Caco-2 (cell line): ENCODE results near the gene TMPRSS3. TPM values are rescaled to one million over a fixed set of nuclear protein-coding genes. Genes with fewer than 3 reads are reported as not detected.

Source experiments
- BruUV-seq: library from RNA; stranded (reverse); fragments of 400-500 nt; replicated peaks from 2 replicates; lab custom pipeline; 2021; lab: Mats Ljungman, UMichigan
- CTCF ChIA-PET: fragments of 300-600 bp; sonication (Branson Sonifier 250); formaldehyde crosslinking; loops from one replicate; lab custom pipeline; 2022; ENCODE audit warnings: antibody characterized with exemption; lab: Charles Lee
- POLR2A ChIA-PET: fragments of 300-600 bp; sonication (Branson Sonifier 250); formaldehyde crosslinking; loops from one replicate; lab custom pipeline; 2022; ENCODE audit warnings: antibody characterized with exemption; lab: Charles Lee
- DNase-seq, 2 experiments: peaks; one replicate each; pipeline versions ENCODE4 v3.0.0 to v3.0.0-alpha.2; 2020 to 2022
- H3K27me3 ChIP-seq: replicated peaks from 2 replicates; pipeline ENCODE4 v1.6.0; 2011; ENCODE audit warnings: low read length; ENCODE audit not compliant: control insufficient read depth, insufficient read depth
- H3K36me3 ChIP-seq: 2 replicates; pipeline ENCODE4 v1.5.1; 2011; ENCODE audit warnings: low read length; ENCODE audit not compliant: control insufficient read depth, insufficient read depth
- H3K4me1 ChIP-seq: fragments of 250-450 bp; sonication (Bioruptor Pico); 2 replicates; pipeline ENCODE4 v1.5.1; 2020; ENCODE audit warnings: mild to moderate bottlenecking
- H3K4me3 ChIP-seq: 2 replicates; pipeline ENCODE4 v1.5.1; 2011; ENCODE audit warnings: low read depth, mild to moderate bottlenecking, control low read depth, low read length
- H3K9me3 ChIP-seq: fragments of 250-450 bp; sonication (Bioruptor Pico); 2 replicates; pipeline ENCODE4 v1.5.1; 2020; ENCODE audit warnings: mild to moderate bottlenecking, moderate library complexity
- H3K27ac Mint-ChIP-seq: one replicate; pipeline ENCODE4 v1.8.0; 2022; ENCODE audit warnings: mixed read lengths; ENCODE audit not compliant: unreplicated experiment
- H3K27me3 Mint-ChIP-seq: one replicate; pipeline ENCODE4 v1.8.0; 2022; ENCODE audit warnings: mixed read lengths; ENCODE audit not compliant: insufficient read depth, unreplicated experiment
- H3K36me3 Mint-ChIP-seq: one replicate; pipeline ENCODE4 v1.8.0; 2022; ENCODE audit warnings: mild to moderate bottlenecking, mixed read lengths; ENCODE audit not compliant: insufficient read depth, unreplicated experiment
- H3K4me1 Mint-ChIP-seq: one replicate; pipeline ENCODE4 v1.8.0; 2022; ENCODE audit warnings: low read depth, mixed read lengths; ENCODE audit not compliant: unreplicated experiment
- H3K4me3 Mint-ChIP-seq: one replicate; pipeline ENCODE4 v1.8.0; 2022; ENCODE audit warnings: mild to moderate bottlenecking, moderate library complexity, mixed read lengths; ENCODE audit not compliant: unreplicated experiment
- H3K9me3 Mint-ChIP-seq: one replicate; pipeline ENCODE4 v1.8.0; 2022; ENCODE audit warnings: mixed read lengths; ENCODE audit not compliant: unreplicated experiment
- CTCF ChIP-seq, 2 experiments: fragments of 200-600 bp in 1 of 2; IDR thresholded peaks; 1 replicate in 1 of 2; 2 replicates in 1 of 2; pipeline versions ENCODE4 v1.5.1 to v1.8.0; 2011 to 2022; ENCODE audit warnings: antibody characterized with exemption in 1 of 2, control low read depth in 1 of 2, inconsistent platforms in 1 of 2, low read depth in 1 of 2, low read length in 1 of 2, mild to moderate bottlenecking in 1 of 2, moderate library complexity in 1 of 2; ENCODE audit not compliant: insufficient read depth in 1 of 2, severe bottlenecking in 1 of 2, unreplicated experiment in 1 of 2
- intact Hi-C: fragments of 100-400 bp; cut with micrococcal nuclease; formaldehyde crosslinking; loops from one replicate; pipeline ENCODE4 v1.10.0; 2022; ENCODE audit not compliant: unreplicated experiment
- total RNA-seq: library from RNA; stranded (reverse); gene quantifications from 2 replicates; pipeline ENCODE4 v1.2.3, GENCODE V29; 2022

TMPRSS3 gene
- total RNA-seq, 1 experiment from 2014 or later = not detected

GRCh38 chr21:42369821-42370220 lies 26.0 kb downstream of the TMPRSS3 start:
- no peaks in the 10 kb centered on the region for H3K9me3 Mint-ChIP-seq
- Histone ChIP-seq H3K4me1 (peaks cover 22% of the 10 kb centered on the region), H3K9me3 (no peaks in the 10 kb centered on the region), H3K4me3 (no peak overlapping the region), H3K36me3 (no peaks in the 10 kb centered on the region), H3K27me3 (no peaks in the 10 kb centered on the region)
- H3K27me3 Mint-ChIP-seq = no peaks in the 10 kb centered on the region
- H3K36me3 Mint-ChIP-seq = peaks cover 6% of the 10 kb centered on the region
- H3K4me3 Mint-ChIP-seq = no peak overlapping the region
- no peak overlapping the region for H3K27ac Mint-ChIP-seq
- peaks cover 33% of the 10 kb centered on the region for H3K4me1 Mint-ChIP-seq
- DNase-seq = no peak
- TF ChIP-seq CTCF (IDR thresholded peaks at IDR 0.05; ENCODE audit: insufficient read depth in 1 of 2, low read depth in 1 of 2, low read length in 1 of 2, severe bottlenecking in 1 of 2, unreplicated experiment in 1 of 2) = no peak
- intact Hi-C loops = loop anchor here (5.0 to 10.0 kb wide), 2 partner anchors 38 to 55 kb away; partner anchors contain the start of gene TFF3
- BruUV-seq = no TSS peak
- CTCF ChIA-PET = interaction anchor here (0.8 kb wide), 1 partner anchor 225 kb away, joined by 3 read pairs; no protein-coding TSS in a partner anchor
- POLR2A ChIA-PET = no interaction called here

DNA sequence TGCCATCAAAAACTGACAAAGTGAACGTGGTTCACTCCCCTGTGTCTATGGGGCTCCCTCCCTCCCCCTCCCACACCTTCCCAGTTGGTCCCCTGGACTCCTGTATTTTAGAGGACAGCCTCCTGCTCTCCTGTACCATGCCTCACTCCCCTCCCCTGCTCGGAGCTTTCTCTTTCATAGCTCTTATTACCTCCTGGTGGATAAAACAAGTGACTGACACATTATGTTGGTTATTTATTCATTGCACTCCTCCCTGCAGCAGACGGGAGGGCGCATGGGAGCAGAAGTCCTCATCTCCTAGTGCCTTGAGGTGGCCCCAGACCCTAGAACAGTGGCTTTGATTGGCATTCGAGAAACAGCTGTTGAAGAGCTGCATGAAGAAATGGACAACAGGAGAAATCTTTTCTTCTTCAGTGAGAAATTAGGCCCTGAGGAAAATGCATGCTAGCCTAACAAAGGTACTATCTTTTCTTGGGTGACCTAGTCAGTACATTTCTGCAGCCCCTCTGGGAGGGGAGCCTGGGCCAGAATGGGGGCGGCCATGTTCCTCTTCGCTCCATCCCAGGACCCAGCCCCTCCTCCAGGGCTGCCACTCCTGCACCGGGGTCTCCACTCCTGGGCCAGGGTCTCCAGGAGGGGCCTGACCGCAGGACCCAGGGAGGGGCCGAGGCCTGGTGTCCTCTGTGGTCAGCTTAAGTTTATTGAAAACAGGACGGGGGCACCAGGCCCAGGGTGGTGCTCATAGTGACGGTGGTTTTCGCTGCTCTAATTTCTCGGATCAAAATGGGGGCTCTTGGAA lies 28.3 kb downstream of the TMPRSS3 start:
- Histone ChIP-seq H3K4me1 (peaks cover 22% of the 10 kb centered on the region), H3K9me3 (no peaks in the 10 kb centered on the region), H3K27me3 (no peaks in the 10 kb centered on the region), H3K36me3 (no peaks in the 10 kb centered on the region), H3K4me3 (no peak overlapping the region)
- CTCF ChIA-PET = interaction anchor here (0.7 to 1.5 kb wide), 3 partner anchors 14 to 72 kb away, joined by 3 to 6 read pairs (median 3); no protein-coding TSS in a partner anchor
- POLR2A ChIA-PET = no interaction called here
- BruUV-seq = no TSS peak
- peaks cover 6% of the 10 kb centered on the region for H3K36me3 Mint-ChIP-seq
- peaks cover 41% of the 10 kb centered on the region for H3K4me1 Mint-ChIP-seq
- H3K27me3 Mint-ChIP-seq = no peaks in the 10 kb centered on the region
- H3K27ac Mint-ChIP-seq = peak overlapping the region; percentile 80
- no peaks in the 10 kb centered on the region for H3K9me3 Mint-ChIP-seq
- intact Hi-C loops = loop anchor here (5.0 to 10.0 kb wide), 2 partner anchors 35 to 53 kb away; partner anchors contain the start of gene TFF3
- DNase-seq = no peak
- no peak overlapping the region for H3K4me3 Mint-ChIP-seq
- no peak for TF ChIP-seq CTCF (IDR thresholded peaks at IDR 0.05; ENCODE audit: insufficient read depth in 1 of 2, low read depth in 1 of 2, low read length in 1 of 2, severe bottlenecking in 1 of 2, unreplicated experiment in 1 of 2)

DNA sequence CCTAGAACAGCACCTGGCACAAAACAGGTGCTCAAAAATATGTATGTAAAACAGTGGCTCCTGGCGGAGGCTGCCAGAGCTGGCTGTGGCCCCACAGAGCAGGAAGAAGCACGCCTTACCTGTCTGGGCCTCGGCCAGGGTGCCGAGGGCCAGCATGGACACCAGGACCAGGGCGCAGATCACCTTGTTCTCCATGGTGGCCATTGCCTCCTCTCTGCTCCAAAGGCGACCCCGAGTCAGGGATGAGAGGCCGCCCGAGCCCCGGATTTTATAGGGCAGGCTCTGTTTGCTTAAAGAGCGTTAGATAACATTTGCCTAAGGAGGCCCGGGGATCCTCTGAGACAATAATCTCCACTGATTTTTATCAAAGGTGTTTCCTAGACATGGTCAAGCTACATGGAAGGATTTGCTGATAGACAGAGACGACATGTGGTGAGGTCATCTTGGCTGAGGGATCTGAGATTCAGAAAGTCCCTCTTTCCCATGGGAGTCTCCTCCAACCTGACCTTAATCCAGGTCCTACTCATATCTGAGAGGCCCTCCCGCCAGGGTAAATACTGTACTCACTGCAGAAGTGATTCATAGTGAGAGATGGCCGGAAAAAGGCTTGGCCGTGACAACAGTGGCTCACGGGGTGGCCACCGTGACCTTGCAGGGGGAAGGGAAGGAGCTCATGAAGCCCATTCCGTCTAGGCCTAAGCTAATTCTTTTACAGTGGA lies 29.4 kb downstream of the TMPRSS3 start, which contains the start of gene TFF1:
TFF1 (minus strand) TSS at position 244 of the 719 bp plus-strand sequence; CDS start at position 204, 40 bp downstream.
- CTCF ChIA-PET = interaction anchor here (0.7 to 1.5 kb wide), 4 partner anchors 15 to 73 kb away, joined by 3 to 6 read pairs (median 3); no protein-coding TSS in a partner anchor
- Mint-ChIP-seq H3K36me3 (peaks cover 4% of the 10 kb centered on the region), H3K27ac (peak within 1 kb of the TSS; percentile 80), H3K4me3 (peak within 1 kb of the TSS; percentile 43), H3K27me3 (no peaks in the 10 kb centered on the region), H3K9me3 (no peaks in the 10 kb centered on the region), H3K4me1 (peaks cover 36% of the 10 kb centered on the region)
- DNase-seq = peak; percentile 66 to 81
- Histone ChIP-seq H3K36me3 (no peaks in the 10 kb centered on the region), H3K4me3 (no peak within 1 kb of the TSS), H3K9me3 (no peaks in the 10 kb centered on the region), H3K4me1 (peaks cover 22% of the 10 kb centered on the region), H3K27me3 (no peaks in the 10 kb centered on the region)
- POLR2A ChIA-PET = no interaction called here
- no peak for TF ChIP-seq CTCF (IDR thresholded peaks at IDR 0.05; ENCODE audit: insufficient read depth in 1 of 2, low read depth in 1 of 2, low read length in 1 of 2, severe bottlenecking in 1 of 2, unreplicated experiment in 1 of 2)
- intact Hi-C loops = loop anchor here (5.0 to 10.0 kb wide), 2 partner anchors 34 to 52 kb away; partner anchors contain the start of gene TFF3
- BruUV-seq = TSS peak; percentile 78
